Prostate gland (tissue), 2 donors: Measurements from ENCODE around the gene TRIM29. TPM values are rescaled to one million over a fixed set of nuclear protein-coding genes. Genes with fewer than 3 reads are reported as not detected.

Experiments
- DNase-seq: peaks from one replicate; pipeline ENCODE4 v3.0.0-alpha.2; 2019; ENCODE audit warnings: low spot score
- H3K27ac ChIP-seq, 2 donors: fragments of 200-600 bp; sonication (generic); 2 replicates each; pipeline ENCODE4 v1.5.1; 2017 to 2019
- H3K27me3 ChIP-seq: fragments of 200-600 bp; sonication (generic); replicated peaks from 2 replicates; pipeline ENCODE4 v1.5.1; 2019; ENCODE audit not compliant: insufficient read depth
- H3K36me3 ChIP-seq, 2 donors: fragments of 200-600 bp; sonication (generic); 1 replicate in 1 of 2; 2 replicates in 1 of 2; pipeline versions ENCODE4 v1.5.1 to v1.8.1; 2017 to 2019
- H3K4me1 ChIP-seq: fragments of 200-600 bp; sonication (generic); replicated peaks from 2 replicates; pipeline ENCODE4 v1.5.1; 2019
- H3K4me3 ChIP-seq, 2 donors: fragments of 200-600 bp; sonication (generic); 2 replicates each; pipeline ENCODE4 v1.5.1; 2017 to 2019
- H3K9me3 ChIP-seq: fragments of 200-600 bp; sonication (generic); 2 replicates; pipeline ENCODE4 v1.5.1; 2017
- POLR2A ChIP-seq: fragments of 450-650 bp; IDR thresholded peaks from one replicate; pipeline ENCODE4 v1.6.1; 2016; ENCODE audit warnings: antibody characterized with exemption, mild to moderate bottlenecking
- POLR2AphosphoS5 ChIP-seq: sonication (generic); formaldehyde crosslinking; IDR thresholded peaks from one replicate; pipeline ENCODE4 v1.6.1; 2017; ENCODE audit warnings: antibody characterized with exemption
- WGBS: methylation state at CpG from one replicate; pipeline ENCODE4 v1.1.5; 2018; 5-methylcytosine and 5-hydroxymethylcytosine counted together
- intact Hi-C: fragments of 100-400 bp; cut with DNase I; formaldehyde crosslinking; loops from one replicate; pipeline ENCODE4 v1.14.2; 2022
- total RNA-seq, 2 donors: library from RNA; depleted of rRNA; stranded (reverse); fragments of >200 nt; gene quantifications; one replicate each; pipeline ENCODE4 v1.1.0, GENCODE V29; 2016
- TF ChIP-seq, protein P1 (sequence below), 4 experiments: fragments of 200-600 bp in 2 of 4; fragments of 450-650 bp in 2 of 4; sonication (generic) in 2 of 4; IDR thresholded peaks; 1 replicate in 3 of 4; 2 replicates in 1 of 4; pipeline ENCODE4 v1.5.1; 2016 to 2019; ENCODE audit warnings: antibody characterized with exemption in 4 of 4, mild to moderate bottlenecking in 2 of 4, moderate library complexity in 2 of 4

The TRIM29 gene
- total RNA-seq, 2 donors from 2014 or later: 73.7 to 126 TPM

DNA sequence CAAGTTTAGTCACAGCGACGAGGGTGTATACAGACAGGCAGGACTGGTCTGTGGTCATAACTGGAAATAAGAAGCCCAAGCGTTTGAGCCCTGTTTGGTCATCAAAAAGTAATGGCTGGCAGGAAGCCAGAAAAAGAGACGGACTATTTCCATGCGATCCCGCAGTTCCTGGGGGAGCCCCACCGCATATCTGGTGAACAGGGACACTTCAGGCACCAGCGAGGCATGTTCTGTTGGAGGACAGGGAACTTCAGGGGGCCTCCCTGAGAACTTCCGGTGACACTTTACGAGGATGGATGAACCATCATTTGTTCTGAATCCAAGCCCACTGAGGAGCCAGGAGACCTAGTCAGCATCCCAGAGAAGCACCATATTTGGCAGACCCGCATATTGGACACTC lies 29.7 kb upstream of the TRIM29 start:
- 83% methylated on average over 11 of the region's 11 CpGs for WGBS
- H3K4me1 ChIP-seq: no peaks in the 10 kb centered on the region
- DNase-seq: no peak
- no peaks in the 10 kb centered on the region for H3K9me3 ChIP-seq
- intact Hi-C loops: loop anchor here (5.0 kb wide), 1 partner anchor 500 kb away; no protein-coding TSS in a partner anchor
- no peaks in the 10 kb centered on the region for H3K27me3 ChIP-seq
- no peaks in the 10 kb centered on the region for H3K36me3 ChIP-seq
- no peak overlapping the region for H3K4me3 ChIP-seq
- no peak overlapping the region for H3K27ac ChIP-seq
- no peak for TF ChIP-seq POLR2AphosphoS5
- TF ChIP-seq, protein P1, sequence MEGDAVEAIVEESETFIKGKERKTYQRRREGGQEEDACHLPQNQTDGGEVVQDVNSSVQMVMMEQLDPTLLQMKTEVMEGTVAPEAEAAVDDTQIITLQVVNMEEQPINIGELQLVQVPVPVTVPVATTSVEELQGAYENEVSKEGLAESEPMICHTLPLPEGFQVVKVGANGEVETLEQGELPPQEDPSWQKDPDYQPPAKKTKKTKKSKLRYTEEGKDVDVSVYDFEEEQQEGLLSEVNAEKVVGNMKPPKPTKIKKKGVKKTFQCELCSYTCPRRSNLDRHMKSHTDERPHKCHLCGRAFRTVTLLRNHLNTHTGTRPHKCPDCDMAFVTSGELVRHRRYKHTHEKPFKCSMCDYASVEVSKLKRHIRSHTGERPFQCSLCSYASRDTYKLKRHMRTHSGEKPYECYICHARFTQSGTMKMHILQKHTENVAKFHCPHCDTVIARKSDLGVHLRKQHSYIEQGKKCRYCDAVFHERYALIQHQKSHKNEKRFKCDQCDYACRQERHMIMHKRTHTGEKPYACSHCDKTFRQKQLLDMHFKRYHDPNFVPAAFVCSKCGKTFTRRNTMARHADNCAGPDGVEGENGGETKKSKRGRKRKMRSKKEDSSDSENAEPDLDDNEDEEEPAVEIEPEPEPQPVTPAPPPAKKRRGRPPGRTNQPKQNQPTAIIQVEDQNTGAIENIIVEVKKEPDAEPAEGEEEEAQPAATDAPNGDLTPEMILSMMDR (IDR thresholded peaks at IDR 0.05): no peak

DNA sequence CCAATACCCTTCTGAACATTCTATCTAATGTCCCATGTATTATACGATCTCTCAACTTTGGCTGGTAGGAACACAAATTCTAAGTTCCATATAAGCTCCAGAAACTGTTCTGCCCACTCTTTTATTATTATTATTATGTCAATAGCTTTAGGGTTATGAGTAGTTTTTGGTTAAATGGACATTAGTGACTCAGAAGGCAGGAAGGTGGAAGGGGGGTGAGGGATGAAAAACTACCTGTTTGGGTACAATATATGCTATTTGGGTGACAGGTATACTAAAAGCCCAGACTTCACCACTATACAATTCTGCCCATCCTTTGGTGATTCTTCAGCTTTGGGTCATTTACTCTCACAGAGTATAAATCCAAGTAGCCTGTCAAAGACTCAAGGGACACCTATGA lies 22.5 kb upstream of the TRIM29 start:
- WGBS: 93% methylated on average over 1 of the region's 1 CpG
- Histone ChIP-seq H3K27me3 (no peaks in the 10 kb centered on the region), H3K4me1 (no peaks in the 10 kb centered on the region), H3K4me3 (no peak overlapping the region), H3K27ac (no peak overlapping the region), H3K36me3 (no peaks in the 10 kb centered on the region), H3K9me3 (no peaks in the 10 kb centered on the region)
- intact Hi-C loops: no loop called here
- no peak for DNase-seq
- TF ChIP-seq POLR2AphosphoS5: no peak
- no peak for TF ChIP-seq POLR2A
- TF ChIP-seq, protein P1 (IDR thresholded peaks at IDR 0.05): no peak

DNA sequence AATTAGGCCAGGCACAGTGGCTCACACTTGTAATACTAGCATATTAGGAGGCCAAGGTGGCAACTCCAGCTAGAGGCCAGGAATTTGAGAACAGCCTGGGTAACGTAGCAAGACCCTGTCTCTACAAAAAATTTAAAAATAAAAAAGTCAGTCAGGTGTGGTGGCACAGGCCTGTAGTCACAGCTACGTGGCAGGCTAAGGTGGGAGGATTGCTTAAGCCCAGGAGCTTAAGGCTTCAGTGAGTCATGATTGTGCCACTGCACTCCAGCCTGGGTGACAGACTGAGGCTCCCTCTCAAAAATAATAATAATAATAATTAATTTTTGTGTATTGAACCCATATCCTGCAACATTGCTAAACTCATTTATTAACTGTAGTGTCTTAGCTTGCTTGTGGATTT lies 15.3 kb upstream of the TRIM29 start:
- Histone ChIP-seq H3K4me3 (no peak overlapping the region), H3K4me1 (no peaks in the 10 kb centered on the region), H3K36me3 (no peaks in the 10 kb centered on the region), H3K27ac (no peak overlapping the region), H3K9me3 (no peaks in the 10 kb centered on the region), H3K27me3 (no peaks in the 10 kb centered on the region)
- DNase-seq: no peak
- WGBS: 92% methylated on average over 2 of the region's 2 CpGs
- intact Hi-C loops: no loop called here
- TF ChIP-seq POLR2AphosphoS5: no peak
- no peak for TF ChIP-seq POLR2A
- TF ChIP-seq, protein P1 (IDR thresholded peaks at IDR 0.05): no peak

DNA sequence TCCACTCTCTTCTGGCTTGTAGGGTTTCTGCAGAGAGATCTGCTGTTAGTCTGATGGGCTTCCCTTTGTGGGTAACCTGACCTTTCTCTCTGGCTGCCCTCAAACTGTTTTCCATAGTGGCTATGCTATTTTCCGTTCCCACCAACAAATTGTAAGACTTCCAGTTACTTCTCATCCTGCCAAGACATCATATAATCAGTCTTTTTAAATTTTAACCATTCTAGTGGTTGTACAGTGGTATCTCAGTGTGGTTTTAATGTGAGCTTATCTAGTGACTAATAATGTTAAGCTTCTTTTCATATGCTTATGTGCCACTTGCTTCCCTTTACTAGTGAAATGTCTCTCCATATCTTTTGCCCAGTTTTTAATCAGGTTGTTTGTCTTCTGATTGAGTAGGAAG lies 13.6 kb upstream of the TRIM29 start:
- peaks cover 4% of the 10 kb centered on the region for H3K27me3 ChIP-seq
- H3K27ac ChIP-seq: no peak overlapping the region
- no peaks in the 10 kb centered on the region for H3K36me3 ChIP-seq
- DNase-seq: no peak
- H3K4me1 ChIP-seq: no peaks in the 10 kb centered on the region
- H3K9me3 ChIP-seq: no peaks in the 10 kb centered on the region
- H3K4me3 ChIP-seq: no peak overlapping the region
- 77% methylated on average over 1 of the region's 1 CpG for WGBS
- intact Hi-C loops: no loop called here
- TF ChIP-seq, protein P1 (IDR thresholded peaks at IDR 0.05): no peak

DNA sequence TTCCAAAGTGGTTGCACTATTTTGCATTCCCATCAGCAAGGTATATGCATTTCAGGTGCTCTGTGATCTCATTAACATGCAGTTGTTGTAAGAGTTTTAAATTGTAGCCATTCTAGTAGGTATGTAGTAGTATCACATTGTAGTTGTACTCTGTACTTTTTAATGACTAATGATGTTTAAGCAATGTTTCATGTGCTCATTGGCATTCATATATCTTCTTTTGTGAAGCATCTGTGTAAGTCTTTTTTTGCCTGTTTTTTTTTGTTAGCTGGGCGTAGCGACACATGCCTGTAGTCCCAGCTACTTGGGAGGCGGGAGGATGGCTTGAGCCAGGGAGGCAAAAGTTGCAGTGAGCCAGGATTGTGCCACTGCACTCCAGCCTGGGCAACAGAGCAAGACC lies 11.3 kb upstream of the TRIM29 start:
- no peaks in the 10 kb centered on the region for H3K36me3 ChIP-seq
- H3K27me3 ChIP-seq: peaks cover 4% of the 10 kb centered on the region
- H3K4me3 ChIP-seq: no peak overlapping the region
- no peaks in the 10 kb centered on the region for H3K9me3 ChIP-seq
- WGBS: 88% methylated on average over 3 of the region's 3 CpGs
- intact Hi-C loops: no loop called here
- TF ChIP-seq, protein P1 (IDR thresholded peaks at IDR 0.05): no peak
- TF ChIP-seq POLR2AphosphoS5 (no peak), POLR2A (no peak)
- no peaks in the 10 kb centered on the region for H3K4me1 ChIP-seq
- H3K27ac ChIP-seq: no peak overlapping the region
- no peak for DNase-seq
